Sigmoid colon (tissue), 4 donors: ENCODE measurements around the gene ARNT2.

ENCODE experiments used
- POLR2AphosphoS5 ChIP-seq, 4 donors: sonication (generic); formaldehyde crosslinking; IDR thresholded peaks; one replicate each; pipeline ENCODE4 v1.6.1; 2017; ENCODE audit warnings: antibody characterized with exemption in 4 of 4
- TF ChIP-seq, protein P1 (sequence below), 4 experiments: fragments of 450-650 bp in 3 of 4; fragments of 200-600 bp in 1 of 4; IDR thresholded peaks; one replicate each; pipeline ENCODE4 v1.5.1; 2016 to 2019; ENCODE audit warnings: antibody characterized with exemption in 4 of 4, mild to moderate bottlenecking in 3 of 4, moderate library complexity in 2 of 4

DNA sequence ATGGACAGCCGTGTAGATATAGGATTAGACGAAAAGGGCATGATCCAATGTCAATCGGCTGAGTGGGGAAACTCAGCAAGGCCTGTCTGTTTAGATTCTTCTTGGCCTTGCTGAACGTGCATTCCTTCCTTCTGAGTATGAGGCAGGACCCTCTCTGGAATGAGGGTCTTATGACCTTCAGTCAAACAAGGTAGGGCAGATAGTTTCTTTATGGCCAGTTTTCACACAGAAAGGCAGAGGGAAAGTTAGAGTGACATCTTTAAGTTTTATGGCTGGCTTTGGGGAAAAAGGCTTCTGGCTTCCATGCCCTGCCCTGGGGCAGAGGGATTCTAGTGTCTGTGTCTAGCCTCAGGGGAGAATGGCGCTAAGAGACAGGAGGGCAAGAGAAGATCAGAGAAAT lies 29.7 kb downstream of the ARNT2 start:
- TF ChIP-seq, protein P1, sequence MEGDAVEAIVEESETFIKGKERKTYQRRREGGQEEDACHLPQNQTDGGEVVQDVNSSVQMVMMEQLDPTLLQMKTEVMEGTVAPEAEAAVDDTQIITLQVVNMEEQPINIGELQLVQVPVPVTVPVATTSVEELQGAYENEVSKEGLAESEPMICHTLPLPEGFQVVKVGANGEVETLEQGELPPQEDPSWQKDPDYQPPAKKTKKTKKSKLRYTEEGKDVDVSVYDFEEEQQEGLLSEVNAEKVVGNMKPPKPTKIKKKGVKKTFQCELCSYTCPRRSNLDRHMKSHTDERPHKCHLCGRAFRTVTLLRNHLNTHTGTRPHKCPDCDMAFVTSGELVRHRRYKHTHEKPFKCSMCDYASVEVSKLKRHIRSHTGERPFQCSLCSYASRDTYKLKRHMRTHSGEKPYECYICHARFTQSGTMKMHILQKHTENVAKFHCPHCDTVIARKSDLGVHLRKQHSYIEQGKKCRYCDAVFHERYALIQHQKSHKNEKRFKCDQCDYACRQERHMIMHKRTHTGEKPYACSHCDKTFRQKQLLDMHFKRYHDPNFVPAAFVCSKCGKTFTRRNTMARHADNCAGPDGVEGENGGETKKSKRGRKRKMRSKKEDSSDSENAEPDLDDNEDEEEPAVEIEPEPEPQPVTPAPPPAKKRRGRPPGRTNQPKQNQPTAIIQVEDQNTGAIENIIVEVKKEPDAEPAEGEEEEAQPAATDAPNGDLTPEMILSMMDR (IDR thresholded peaks at IDR 0.05) = no peak
- no peak for TF ChIP-seq POLR2AphosphoS5 (IDR thresholded peaks at IDR 0.05)
